ENCODE data around the gene IGF2BP3.

The IGF2BP3 gene

GRCh38 chr7:23291957-23292560, 178.2 kb downstream of the IGF2BP3 start:
- DNase-seq = no peak

GRCh38 chr7:23290993-23291392, 179.3 kb downstream of the IGF2BP3 start:
- no peak for DNase-seq

- DNase-seq = no peak
These were observed 182.7 kb downstream of the IGF2BP3 start for GRCh38 chr7:23287612-23288011.

GRCh38 chr7:23285657-23286646, 184.3 kb downstream of the IGF2BP3 start:
- no peak for DNase-seq

- DNase-seq = no peak
These were observed 185.4 kb downstream of the IGF2BP3 start for GRCh38 chr7:23284871-23285270.

- no peak for DNase-seq
These were observed 187.2 kb downstream of the IGF2BP3 start for GRCh38 chr7:23283086-23283485.

GRCh38 chr7:23279819-23280525, 190.3 kb downstream of the IGF2BP3 start:
- DNase-seq = no peak

- no peak for DNase-seq
These were observed 192.8 kb downstream of the IGF2BP3 start for GRCh38 chr7:23277359-23277989.

- DNase-seq = no peak
These were observed 193.3 kb downstream of the IGF2BP3 start for GRCh38 chr7:23276947-23277346.

- no peak for DNase-seq
These were observed 193.9 kb downstream of the IGF2BP3 start for GRCh38 chr7:23276376-23276775.

GRCh38 chr7:23275912-23276311, 194.4 kb downstream of the IGF2BP3 start:
- no peak for DNase-seq

- DNase-seq = peak; percentile 88
These were observed 197.1 kb downstream of the IGF2BP3 start for GRCh38 chr7:23273141-23273599.

- DNase-seq = no peak
These were observed 198.0 kb downstream of the IGF2BP3 start for GRCh38 chr7:23272275-23272674.

GRCh38 chr7:23268746-23269145, 201.5 kb downstream of the IGF2BP3 start:
- DNase-seq = no peak

GRCh38 chr7:23268167-23268566, 202.1 kb downstream of the IGF2BP3 start:
- no peak for DNase-seq

GRCh38 chr7:23267357-23267756, 202.9 kb downstream of the IGF2BP3 start:
- DNase-seq = no peak

GRCh38 chr7:23266918-23267317, 203.4 kb downstream of the IGF2BP3 start:
- no peak for DNase-seq

GRCh38 chr7:23264916-23265458, 205.3 kb downstream of the IGF2BP3 start:
- DNase-seq = no peak

- DNase-seq = peak; percentile 45
These were observed 208.3 kb downstream of the IGF2BP3 start for GRCh38 chr7:23261843-23262452.

- no peak for DNase-seq
These were observed 209.9 kb downstream of the IGF2BP3 start for GRCh38 chr7:23260371-23260770.

Data from T-helper 9 cell (primary cell).